Motor neuron (in vitro differentiated cells): Measurements from ENCODE around the gene LYSET. TPM values are rescaled to one million over a fixed set of nuclear protein-coding genes. Genes with fewer than 3 reads are reported as not detected.
"Not testable (repeated sequence)": the region's sequence is repeated elsewhere in the genome, so short reads cannot be mapped to it uniquely, and the experiment has no call there.

Experiments used
- ATAC-seq, 8 experiments: fragments of 200-7000 bp; cut with Tn5 transposase; replicated peaks in 6 of 8; 2 replicates each; pipeline ENCODE4 v1.8.0; 2021; ENCODE audit warnings: mild to moderate bottlenecking in 8 of 8, moderate library complexity in 8 of 8
- H3K27ac ChIP-seq, 2 donors: fragments of 250-450 bp; sonication (Bioruptor Pico); 2 replicates each; pipeline ENCODE4 v1.9.0; 2021; ENCODE audit warnings: antibody characterized with exemption in 2 of 2, mild to moderate bottlenecking in 2 of 2, moderate library complexity in 1 of 2
- H3K4me1 ChIP-seq, 2 donors: fragments of 250-450 bp; sonication (Bioruptor Pico); replicated peaks in 1 of 2; 2 replicates each; pipeline ENCODE4 v1.6.1; 2021; ENCODE audit warnings: antibody characterized with exemption in 2 of 2, mild to moderate bottlenecking in 2 of 2, moderate library complexity in 1 of 2
- H3K4me3 ChIP-seq, 5 donors: fragments of 250-450 bp; sonication (Bioruptor Pico); 2 replicates each; pipeline ENCODE4 v1.9.0; 2021; ENCODE audit warnings: antibody characterized with exemption in 5 of 5, mild to moderate bottlenecking in 5 of 5, moderate library complexity in 4 of 5
- WGBS, 10 experiments: fragments of 450-650 bp; shearing (Covaris generic); methylation state at CpG; one replicate each; pipeline ENCODE4 v1.0.0; 2022; 5-methylcytosine and 5-hydroxymethylcytosine counted together
- in situ Hi-C, 9 experiments: fragments of 400-800 bp; cut with MboI; loops; one replicate each; pipeline ENCODE4 v1.15.0; 2021; ENCODE audit warnings: low sequenced_read_pairs in 9 of 9, low pct_unique_long_range_greater_than_20kb in 2 of 9; ENCODE audit not compliant: unreplicated experiment in 9 of 9
- total RNA-seq, 8 experiments: library from RNA; unstranded; fragments of 300-600 nt; gene quantifications; 2 replicates each; pipeline versions ENCODE4 v1.2.3 to v1.2.4, GENCODE V29; 2022

Gene LYSET
- total RNA-seq, 8 experiments from 2014 or later, result 11.7 to 26.5 (median 20.8) TPM

- 67 to 92% (median 81%) methylated on average over 2 to 3 of the region's 3 CpGs; no CpG with 5 or more reads in 4 of the 10 experiments for WGBS, 10 experiments
- Histone ChIP-seq H3K4me3 (no peak overlapping the region), H3K4me1 (peaks cover 0 to 8% of the 10 kb centered on the region in 2 donors), H3K27ac (no peak overlapping the region)
- in situ Hi-C loops, result no loop called here
- no peak for ATAC-seq
Measured at GRCh38 chr14:93212432-93212831, 27.3 kb downstream of the LYSET start.

GRCh38 chr14:93214598-93214997 lies 29.5 kb downstream of the LYSET start:
- Histone ChIP-seq H3K27ac (no peak overlapping the region), H3K4me1 (no peaks in the 10 kb centered on the region), H3K4me3 (no peak overlapping the region)
- no peak for ATAC-seq
- 85 to 100% (median 98%) methylated on average over 1 to 2 of the region's 2 CpGs for WGBS, 10 experiments
- in situ Hi-C loops, result no loop called here

- no peak overlapping the region for H3K4me3 ChIP-seq
- peak in 6 of 8 experiments; percentile 44 to 82 (median 66) for ATAC-seq
- H3K27ac ChIP-seq, result no peak overlapping the region
- 14 to 89% (median 77%) methylated on average over 1 to 3 of the region's 3 CpGs; no CpG with 5 or more reads in 1 of the 10 experiments for WGBS, 10 experiments
- no peaks in the 10 kb centered on the region for H3K4me1 ChIP-seq
- in situ Hi-C loops, result no loop called here
Measured at GRCh38 chr14:93219103-93219726, 34.1 kb downstream of the LYSET start.

- no peak for ATAC-seq
- Histone ChIP-seq H3K27ac (no peak overlapping the region), H3K4me3 (no peak overlapping the region), H3K4me1 (no peaks in the 10 kb centered on the region)
- in situ Hi-C loops, result no loop called here
Measured at GRCh38 chr14:93220509-93220908, 35.4 kb downstream of the LYSET start.

- Histone ChIP-seq H3K4me3 (no peak overlapping the region), H3K27ac (no peak overlapping the region), H3K4me1 (no peaks in the 10 kb centered on the region)
- no peak for ATAC-seq
- WGBS, 10 experiments, result 88% methylated on average over 10 to 13 of the region's 27 CpGs; no CpG with 5 or more reads in 8 of the 10 experiments
- in situ Hi-C loops, result no loop called here
Measured at GRCh38 chr14:93223565-93223964, 38.4 kb downstream of the LYSET start.

GRCh38 chr14:93228550-93228949 lies 43.4 kb downstream of the LYSET start:
- H3K4me3 ChIP-seq, result no peak overlapping the region
- no peak overlapping the region for H3K27ac ChIP-seq
- in situ Hi-C loops, result loop anchor here in 2 of 9 experiments (25.0 kb wide), 2 partner anchors 309 to 384 kb away; no protein-coding TSS in a partner anchor
- 67 to 100% (median 93%) methylated on average over 1 to 7 of the region's 8 CpGs; no CpG with 5 or more reads in 1 of the 10 experiments for WGBS, 10 experiments
- ATAC-seq, result no peak
- H3K4me1 ChIP-seq, result no peaks in the 10 kb centered on the region

- H3K4me1 ChIP-seq, result no peaks in the 10 kb centered on the region
- in situ Hi-C loops, result loop anchor here in 2 of 9 experiments (25.0 kb wide), 2 partner anchors 307 to 382 kb away; no protein-coding TSS in a partner anchor
- no peak overlapping the region for H3K27ac ChIP-seq
- 67 to 100% (median 95%) methylated on average over 1 to 2 of the region's 16 CpGs; no CpG with 5 or more reads in 6 of the 10 experiments for WGBS, 10 experiments
- no peak overlapping the region for H3K4me3 ChIP-seq
- no peak for ATAC-seq
Measured at GRCh38 chr14:93230539-93230938, 45.4 kb downstream of the LYSET start.

GRCh38 chr14:93231129-93231979 lies 46.2 kb downstream of the LYSET start:
- peak in 4 of 8 experiments; percentile 4 to 84 (median 76) for ATAC-seq
- Histone ChIP-seq H3K27ac (no peak overlapping the region), H3K4me1 (no peaks in the 10 kb centered on the region), H3K4me3 (no peak overlapping the region)
- 0 to 95% (median 89%) methylated on average over 2 to 15 of the region's 39 CpGs; no CpG with 5 or more reads in 3 of the 10 experiments for WGBS, 10 experiments
- in situ Hi-C loops, result loop anchor here in 2 of 9 experiments (25.0 kb wide), 2 partner anchors 306 to 381 kb away; no protein-coding TSS in a partner anchor

- Histone ChIP-seq H3K4me3 (no peak overlapping the region), H3K4me1 (no peaks in the 10 kb centered on the region), H3K27ac (no peak overlapping the region)
- in situ Hi-C loops, result loop anchor here in 2 of 9 experiments (25.0 kb wide), 2 partner anchors 305 to 380 kb away; no protein-coding TSS in a partner anchor
- no peak for ATAC-seq
- 40 to 90% (median 71%) methylated on average over 1 to 6 of the region's 17 CpGs; no CpG with 5 or more reads in 7 of the 10 experiments for WGBS, 10 experiments
Measured at GRCh38 chr14:93232159-93232558, 47.0 kb downstream of the LYSET start.

GRCh38 chr14:93233078-93233477 lies 48.0 kb downstream of the LYSET start:
- not testable (repeated sequence) for H3K27ac ChIP-seq, H3K4me3 ChIP-seq, H3K4me1 ChIP-seq, ATAC-seq
- in situ Hi-C loops, result loop anchor here in 2 of 9 experiments (25.0 kb wide), 2 partner anchors 304 to 379 kb away; no protein-coding TSS in a partner anchor
- WGBS, 10 experiments, result 60 to 100% (median 91%) methylated on average over 1 to 4 of the region's 5 CpGs; no CpG with 5 or more reads in 4 of the 10 experiments

- Histone ChIP-seq H3K27ac (no peak overlapping the region), H3K4me1 (no peaks in the 10 kb centered on the region), H3K4me3 (no peak overlapping the region)
- WGBS, 10 experiments, result 0 to 89% (median 77%) methylated on average over 1 to 7 of the region's 10 CpGs; no CpG with 5 or more reads in 4 of the 10 experiments
- in situ Hi-C loops, result loop anchor here in 2 of 9 experiments (25.0 kb wide), 2 partner anchors 303 to 378 kb away; no protein-coding TSS in a partner anchor
- ATAC-seq, result peak in 2 of 8 experiments; percentile 20 to 27
Measured at GRCh38 chr14:93234798-93235197, 49.7 kb downstream of the LYSET start.
